Liver (tissue), 3 donors: Measurements from ENCODE around the gene FKBP11.
"Not testable (repeated sequence)": the region's sequence is repeated elsewhere in the genome, so short reads cannot be mapped to it uniquely, and the experiment has no call there.

Source experiments
- RXRA ChIP-seq, 2 donors: IDR thresholded peaks; 2 replicates each; pipeline ENCODE4 v1.6.1; 2017 to 2018; ENCODE audit warnings: antibody characterized with exemption in 2 of 2, mild to moderate bottlenecking in 1 of 2
- YY1 ChIP-seq: IDR thresholded peaks from 2 replicates; pipeline ENCODE4 v1.6.1; 2016; ENCODE audit warnings: antibody characterized with exemption, mild to moderate bottlenecking
- TF ChIP-seq, protein P1 (sequence below): fragments of 150-350 bp; IDR thresholded peaks from 2 replicates; pipeline ENCODE4 v1.5.1; 2017; ENCODE audit warnings: improper control_type of control experiment, low read depth, low read length; ENCODE audit not compliant: missing input control
- TF ChIP-seq, protein P2 (sequence below): IDR thresholded peaks from 2 replicates; pipeline ENCODE4 v1.6.1; 2016; ENCODE audit warnings: antibody characterized with exemption
- donor health status: healthy.
- donor health status: healthy.

- TF ChIP-seq, protein P1, sequence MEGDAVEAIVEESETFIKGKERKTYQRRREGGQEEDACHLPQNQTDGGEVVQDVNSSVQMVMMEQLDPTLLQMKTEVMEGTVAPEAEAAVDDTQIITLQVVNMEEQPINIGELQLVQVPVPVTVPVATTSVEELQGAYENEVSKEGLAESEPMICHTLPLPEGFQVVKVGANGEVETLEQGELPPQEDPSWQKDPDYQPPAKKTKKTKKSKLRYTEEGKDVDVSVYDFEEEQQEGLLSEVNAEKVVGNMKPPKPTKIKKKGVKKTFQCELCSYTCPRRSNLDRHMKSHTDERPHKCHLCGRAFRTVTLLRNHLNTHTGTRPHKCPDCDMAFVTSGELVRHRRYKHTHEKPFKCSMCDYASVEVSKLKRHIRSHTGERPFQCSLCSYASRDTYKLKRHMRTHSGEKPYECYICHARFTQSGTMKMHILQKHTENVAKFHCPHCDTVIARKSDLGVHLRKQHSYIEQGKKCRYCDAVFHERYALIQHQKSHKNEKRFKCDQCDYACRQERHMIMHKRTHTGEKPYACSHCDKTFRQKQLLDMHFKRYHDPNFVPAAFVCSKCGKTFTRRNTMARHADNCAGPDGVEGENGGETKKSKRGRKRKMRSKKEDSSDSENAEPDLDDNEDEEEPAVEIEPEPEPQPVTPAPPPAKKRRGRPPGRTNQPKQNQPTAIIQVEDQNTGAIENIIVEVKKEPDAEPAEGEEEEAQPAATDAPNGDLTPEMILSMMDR = not testable (repeated sequence)
- not testable (repeated sequence) for TF ChIP-seq RXRA (IDR thresholded peaks at IDR 0.05); YY1
- TF ChIP-seq, protein P2, sequence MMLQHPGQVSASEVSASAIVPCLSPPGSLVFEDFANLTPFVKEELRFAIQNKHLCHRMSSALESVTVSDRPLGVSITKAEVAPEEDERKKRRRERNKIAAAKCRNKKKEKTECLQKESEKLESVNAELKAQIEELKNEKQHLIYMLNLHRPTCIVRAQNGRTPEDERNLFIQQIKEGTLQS = not testable (repeated sequence)
Observed at GRCh38 chr12:48909698-48910097, 15.6 kb downstream of the FKBP11 start.
